GM19035 (cell line): ENCODE results near the gene DAPK1.
"Not testable (repeated sequence)": the region's sequence is repeated elsewhere in the genome, so short reads cannot be mapped to it uniquely, and the experiment has no call there.

Source experiments
- ATAC-seq: cut with Tn5 transposase; IDR thresholded peaks from one replicate; pipeline ENCODE4 v1.9.1; 2021; ENCODE audit not compliant: unreplicated experiment

The DAPK1 gene

GRCh38 chr9:87498046-87498810, 561 bp downstream of the DAPK1 start:
- ATAC-seq, result peak; percentile 26

GRCh38 chr9:87498811-87499360, 1.2 kb downstream of the DAPK1 start:
- ATAC-seq, result no peak

GRCh38 chr9:87499424-87500017, 1.9 kb downstream of the DAPK1 start:
- peak; percentile 55 for ATAC-seq

- no peak for ATAC-seq
Measured at GRCh38 chr9:87500491-87501270, 3.0 kb downstream of the DAPK1 start.

GRCh38 chr9:87501271-87501656, 3.6 kb downstream of the DAPK1 start:
- ATAC-seq, result not testable (repeated sequence)

GRCh38 chr9:87501806-87502205, 4.1 kb downstream of the DAPK1 start:
- no peak for ATAC-seq

GRCh38 chr9:87502391-87503221, 4.9 kb downstream of the DAPK1 start:
- ATAC-seq, result no peak

- no peak for ATAC-seq
Measured at GRCh38 chr9:87503430-87503829, 5.8 kb downstream of the DAPK1 start.

- no peak for ATAC-seq
Measured at GRCh38 chr9:87503927-87504326, 6.3 kb downstream of the DAPK1 start.

GRCh38 chr9:87504938-87505337, 7.3 kb downstream of the DAPK1 start:
- no peak for ATAC-seq

- ATAC-seq, result no peak
Measured at GRCh38 chr9:87505869-87506678, 8.4 kb downstream of the DAPK1 start.

- no peak for ATAC-seq
Measured at GRCh38 chr9:87507576-87507975, 9.9 kb downstream of the DAPK1 start.

GRCh38 chr9:87510252-87510683, 12.6 kb downstream of the DAPK1 start:
- ATAC-seq, result no peak

GRCh38 chr9:87512311-87512710, 14.6 kb downstream of the DAPK1 start:
- ATAC-seq, result no peak

- no peak for ATAC-seq
Measured at GRCh38 chr9:87513161-87513560, 15.5 kb downstream of the DAPK1 start.

GRCh38 chr9:87513880-87514535, 16.3 kb downstream of the DAPK1 start:
- no peak for ATAC-seq

GRCh38 chr9:87515006-87515405, 17.3 kb downstream of the DAPK1 start:
- ATAC-seq, result no peak

- ATAC-seq, result no peak
Measured at GRCh38 chr9:87515588-87516221, 18.0 kb downstream of the DAPK1 start.
